HG03135 (cell line): ENCODE data around the gene TMEM156.
"Not testable (repeated sequence)": the region's sequence is repeated elsewhere in the genome, so short reads cannot be mapped to it uniquely, and the experiment has no call there.

Experiments
- ATAC-seq: cut with Tn5 transposase; IDR thresholded peaks from one replicate; pipeline ENCODE4 v1.9.1; 2021; ENCODE audit warnings: mild to moderate bottlenecking, moderate library complexity; ENCODE audit not compliant: unreplicated experiment

The TMEM156 gene

DNA sequence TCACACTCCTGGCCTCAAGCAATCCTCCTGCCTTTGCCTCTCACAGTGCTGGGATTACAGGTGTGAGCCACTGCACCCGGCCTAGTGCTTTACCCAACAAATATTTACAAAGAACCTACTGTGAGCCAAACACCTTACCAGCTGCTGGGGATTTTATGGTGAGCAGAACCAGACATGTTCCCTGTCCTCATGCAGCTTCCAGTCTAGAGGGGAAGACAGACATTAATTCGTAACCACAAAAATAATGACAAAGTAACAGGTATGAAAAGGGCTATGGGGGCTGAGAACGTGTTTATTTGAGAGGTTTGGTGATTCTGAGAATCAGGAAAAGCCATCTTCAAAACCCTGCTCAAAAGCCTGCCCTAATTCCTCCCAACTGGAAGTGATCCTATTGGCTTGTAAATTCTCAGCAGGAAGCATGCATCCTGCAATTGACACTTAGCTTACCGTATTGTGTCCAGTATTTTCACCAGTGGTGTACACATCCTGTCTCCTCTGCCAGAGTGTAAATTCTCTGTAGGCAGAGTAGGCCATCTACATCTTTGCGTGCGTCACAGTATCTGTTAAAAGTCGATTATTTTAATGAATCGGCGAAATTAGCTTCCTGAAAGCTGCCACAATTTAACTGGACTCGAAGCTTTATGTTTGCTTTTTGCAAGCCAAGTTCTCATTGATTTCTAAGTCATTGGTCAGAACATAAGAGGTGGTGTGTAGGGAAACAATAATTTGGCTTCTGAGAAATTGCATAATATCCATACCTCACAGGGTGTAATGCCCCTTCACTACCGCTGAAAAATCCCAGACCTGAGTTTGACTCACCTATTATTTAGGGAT is 67.0 kb downstream of the TMEM156 start:
- no peak for ATAC-seq

DNA sequence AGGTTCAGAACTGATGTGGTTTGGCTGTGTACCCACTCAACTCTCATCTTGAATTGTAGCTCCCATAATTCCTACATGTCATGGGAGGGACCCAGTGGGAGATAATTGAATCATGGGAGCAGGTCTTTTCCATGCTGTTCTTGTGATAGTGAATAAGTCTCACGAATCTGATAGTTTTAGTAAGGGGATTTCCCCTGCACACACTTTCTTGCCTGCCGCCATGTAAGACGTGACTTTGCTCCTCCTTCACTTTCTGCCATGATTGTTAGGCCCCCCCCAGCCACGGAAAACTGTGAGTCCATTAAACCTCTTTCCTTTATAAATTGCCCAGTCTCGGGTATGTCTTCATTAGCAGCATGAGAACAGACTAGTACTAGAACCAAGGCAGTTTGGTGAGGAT is 73.0 kb downstream of the TMEM156 start:
- ATAC-seq = not testable (repeated sequence)

DNA sequence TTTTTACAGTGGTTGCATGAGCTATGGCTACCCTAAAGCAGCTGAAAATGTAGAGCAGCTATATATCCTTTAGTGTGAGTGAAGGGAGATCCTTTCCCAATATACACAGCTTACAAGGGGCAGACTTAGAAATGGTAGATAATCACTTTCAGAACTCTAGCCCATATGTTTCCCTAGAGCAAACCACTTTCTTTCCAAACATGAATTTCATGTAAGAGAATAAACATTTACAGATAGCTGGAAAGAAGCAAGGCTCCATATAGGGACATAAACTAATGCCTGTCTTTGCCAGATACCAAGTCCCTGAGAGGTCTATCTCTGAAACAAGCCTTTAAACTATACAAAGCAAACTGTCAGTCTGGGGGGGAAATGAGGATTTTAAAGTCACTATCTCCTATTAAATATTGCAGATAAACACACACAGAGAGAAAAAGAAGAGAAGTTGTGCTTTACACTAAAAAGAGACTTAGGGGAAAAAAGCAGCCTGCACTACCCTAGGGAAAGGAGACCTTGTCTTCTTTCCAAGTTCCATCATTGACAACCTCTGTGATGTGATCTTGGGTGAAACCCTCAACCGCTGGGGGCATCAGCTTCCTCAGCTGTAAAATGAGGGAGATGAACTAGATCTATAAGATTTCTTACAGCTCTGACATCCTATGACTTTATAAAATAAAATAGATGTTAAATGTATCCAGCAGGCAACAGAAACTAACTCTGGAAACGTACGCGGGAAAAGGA is 73.6 kb downstream of the TMEM156 start:
- ATAC-seq = no peak

DNA sequence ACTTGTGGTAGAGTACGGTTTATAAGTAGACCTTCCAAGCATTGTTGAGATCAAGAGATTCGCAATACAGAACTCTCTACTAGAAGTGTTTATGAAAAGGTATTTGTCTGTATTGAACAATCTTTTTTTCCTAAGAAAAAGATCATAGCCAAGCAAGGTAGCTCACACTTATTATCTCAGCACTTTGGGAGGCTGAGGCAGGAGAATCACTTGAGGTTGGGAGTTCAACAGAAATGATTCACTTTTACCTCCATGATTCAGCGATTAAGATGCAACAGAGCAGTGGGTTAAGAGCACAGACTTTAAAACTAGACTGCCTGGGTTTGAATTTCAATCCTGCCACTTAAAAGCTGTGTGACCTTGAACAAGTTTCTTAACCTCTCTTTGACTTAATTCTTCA is 74.3 kb downstream of the TMEM156 start:
- ATAC-seq = no peak

DNA sequence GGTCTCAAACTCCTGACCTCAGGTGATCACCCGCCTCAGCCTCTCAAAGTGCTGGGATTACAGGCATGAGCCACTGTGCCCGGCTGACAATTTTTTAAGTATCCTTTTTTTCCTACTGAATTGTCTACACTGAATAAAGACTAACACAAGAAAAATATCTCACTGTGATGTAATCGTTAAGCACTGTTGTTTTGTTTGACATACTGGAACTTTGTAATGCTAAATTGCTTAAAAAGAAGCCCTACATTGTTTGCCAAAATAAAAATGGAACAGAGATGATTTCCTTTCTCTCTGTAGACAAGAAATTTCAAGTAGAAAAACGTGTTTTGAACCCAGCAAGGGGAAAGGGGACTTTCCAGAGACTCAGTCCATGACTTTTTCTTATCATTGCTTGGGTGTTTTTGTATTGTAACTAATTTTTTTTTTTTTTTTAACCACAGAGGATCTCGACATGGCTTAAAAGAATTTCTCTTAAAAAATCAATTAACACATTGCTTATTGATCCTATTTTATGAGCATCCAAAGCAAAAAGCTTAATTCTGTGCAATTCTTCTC is 74.9 kb downstream of the TMEM156 start:
- no peak for ATAC-seq

DNA sequence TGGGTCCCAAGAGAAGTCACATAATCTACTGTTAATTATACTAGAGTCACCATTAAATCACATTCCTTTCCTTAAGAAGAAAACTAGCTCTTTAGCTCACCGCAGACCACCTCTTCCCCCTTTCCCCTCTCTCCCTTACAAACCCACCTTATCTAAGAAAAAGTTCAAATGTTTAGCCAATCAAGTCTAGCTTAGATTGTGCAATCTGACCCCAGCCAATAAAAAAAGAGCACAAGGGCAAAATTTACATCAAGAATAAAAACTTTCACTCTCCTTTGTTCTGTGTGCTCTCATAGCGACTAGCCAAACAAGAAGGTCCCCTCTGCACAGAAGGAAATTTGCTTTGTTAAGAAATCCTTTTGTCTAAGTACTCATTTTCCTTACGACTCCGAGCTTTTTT is 76.3 kb downstream of the TMEM156 start:
- no peak for ATAC-seq

DNA sequence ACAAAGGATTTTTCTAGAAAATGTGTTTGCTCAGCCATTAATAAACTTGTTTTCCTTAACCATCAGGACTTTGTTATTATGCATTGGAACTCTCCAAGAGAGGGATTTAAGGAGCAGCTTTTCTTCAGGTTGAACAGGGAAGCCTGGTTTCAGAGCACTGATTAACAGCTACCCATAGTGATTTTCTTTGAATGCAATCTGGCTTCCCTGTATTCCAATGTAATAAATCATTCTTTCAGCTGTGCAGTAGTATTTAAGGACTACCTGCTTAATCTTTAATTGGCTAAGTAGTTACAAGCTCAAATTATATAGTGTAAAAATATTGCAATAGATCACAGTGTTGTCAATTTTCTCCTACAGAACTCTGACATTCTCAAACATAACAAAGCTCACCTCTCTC is 77.5 kb downstream of the TMEM156 start:
- no peak for ATAC-seq

DNA sequence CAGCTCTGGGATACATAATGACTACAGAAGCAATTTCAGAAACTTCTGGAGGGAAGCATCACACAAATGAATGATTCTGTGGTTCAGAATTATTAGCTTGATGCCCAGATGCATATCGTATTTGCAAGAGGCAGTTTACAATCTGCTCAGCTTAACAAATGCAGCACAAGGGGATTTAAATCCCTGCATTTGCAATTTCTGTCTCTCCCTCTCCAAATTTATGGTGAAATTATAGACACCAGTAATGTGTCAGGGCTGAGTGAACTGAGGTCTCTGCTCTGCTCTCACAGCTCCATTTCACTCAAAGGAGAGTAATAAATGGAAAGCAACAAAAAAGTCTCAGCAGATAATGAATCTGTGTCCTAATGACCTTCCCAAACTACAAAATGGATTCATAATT is 80.2 kb downstream of the TMEM156 start:
- ATAC-seq = no peak

DNA sequence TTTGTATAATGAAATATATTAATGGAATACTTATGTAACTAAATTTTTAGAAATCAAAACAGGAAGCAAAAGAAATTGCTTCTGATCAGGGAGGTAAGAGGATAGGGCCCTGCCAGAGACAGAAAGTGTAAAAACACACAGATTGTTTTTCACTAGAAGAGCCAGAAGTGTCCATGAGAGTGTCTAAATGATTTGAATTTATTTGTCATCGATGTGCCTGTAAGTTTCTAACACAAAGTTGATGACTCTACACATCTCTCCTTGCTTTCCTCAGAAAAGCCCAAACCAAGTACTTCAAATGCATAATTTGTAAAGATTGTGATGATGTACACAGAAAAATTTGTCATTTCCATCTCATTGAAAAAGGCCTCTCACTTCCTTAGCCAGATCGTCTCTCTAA is 80.6 kb downstream of the TMEM156 start:
- no peak for ATAC-seq

DNA sequence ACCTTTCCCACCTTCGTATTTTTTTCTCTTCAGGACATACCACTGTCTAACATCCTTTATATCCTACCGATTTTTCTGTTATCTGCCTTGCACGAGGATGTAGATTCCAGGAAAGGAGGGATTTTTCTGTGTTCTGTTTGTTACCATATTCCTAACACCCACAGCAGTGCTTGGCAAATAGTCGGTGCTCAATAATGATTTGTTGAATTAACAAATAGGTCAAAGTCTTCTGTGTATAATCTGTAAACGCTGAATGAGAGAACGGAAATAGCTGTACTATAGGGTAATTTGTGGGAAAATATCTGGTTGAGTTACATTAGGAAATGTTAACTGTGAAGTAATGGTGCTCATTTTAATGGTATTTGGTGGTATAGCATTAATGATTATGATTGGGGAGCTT is 81.5 kb downstream of the TMEM156 start:
- ATAC-seq = no peak

DNA sequence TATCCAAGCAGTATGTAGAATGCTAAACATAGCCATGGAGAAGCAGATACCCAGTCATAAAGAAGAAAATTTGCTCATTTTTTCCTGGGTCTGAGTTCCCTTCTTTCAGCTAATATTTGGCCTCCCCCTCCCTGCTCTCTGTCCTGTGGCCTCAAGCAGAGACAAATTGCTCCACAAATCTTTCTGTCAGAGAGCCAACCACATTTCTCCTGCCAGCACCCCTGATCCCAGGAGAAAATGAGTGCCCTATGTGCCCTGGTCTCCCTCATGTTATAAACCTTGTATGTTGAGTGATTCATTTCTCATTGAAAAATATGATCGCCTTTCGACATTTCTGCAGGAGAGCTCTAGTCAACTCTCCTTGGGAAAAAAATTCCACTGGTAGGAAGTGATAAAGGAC is 82.0 kb downstream of the TMEM156 start:
- no peak for ATAC-seq

DNA sequence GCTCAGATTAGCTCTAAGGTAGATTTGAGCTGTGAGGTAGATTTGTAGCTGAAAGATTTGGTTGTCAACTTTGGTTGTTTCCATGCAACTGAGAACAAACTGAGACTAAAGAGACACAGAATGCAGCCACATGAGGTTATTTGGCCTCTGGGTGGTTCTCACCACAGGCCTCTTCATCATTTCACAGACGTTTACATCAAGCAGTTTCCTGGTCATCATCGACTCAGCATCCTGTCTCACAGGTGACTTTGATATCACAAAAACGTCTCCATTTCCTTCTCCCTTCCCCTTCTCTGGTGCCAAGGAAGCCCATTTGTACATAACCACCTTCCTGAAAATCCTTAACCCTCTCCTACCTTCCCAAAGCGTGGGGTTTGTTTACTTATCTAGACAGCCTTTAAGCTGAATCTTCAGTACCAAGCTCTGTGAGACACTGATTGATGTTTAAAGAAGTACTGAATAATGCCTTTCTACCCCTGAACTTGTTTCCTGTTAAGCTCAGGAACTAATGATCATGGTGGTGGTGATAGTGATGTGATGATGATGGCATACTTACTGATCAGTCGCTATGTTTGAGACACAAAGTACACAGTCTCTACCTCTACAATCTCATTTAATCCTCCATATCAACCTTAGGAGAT is 82.7 kb downstream of the TMEM156 start:
- no peak for ATAC-seq

DNA sequence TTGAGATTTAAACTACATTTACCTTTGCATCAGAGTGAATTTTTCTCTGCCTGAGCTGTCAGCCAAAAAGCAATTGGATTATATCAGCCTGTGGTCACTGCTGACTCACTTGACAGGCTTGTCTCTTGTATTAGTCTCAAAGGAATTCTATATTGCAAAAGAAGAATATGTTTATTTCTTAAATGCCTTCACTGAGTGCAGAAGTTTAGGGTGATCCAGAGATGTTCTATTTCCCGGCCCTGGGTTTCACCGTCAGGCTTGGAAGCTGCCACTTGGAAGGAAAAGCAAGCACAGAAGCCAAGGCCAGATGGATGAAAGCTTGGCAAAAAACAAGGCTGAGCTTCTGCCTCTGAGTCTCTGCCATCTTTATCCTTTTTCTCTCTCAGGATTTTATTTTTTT is 83.7 kb downstream of the TMEM156 start:
- no peak for ATAC-seq

DNA sequence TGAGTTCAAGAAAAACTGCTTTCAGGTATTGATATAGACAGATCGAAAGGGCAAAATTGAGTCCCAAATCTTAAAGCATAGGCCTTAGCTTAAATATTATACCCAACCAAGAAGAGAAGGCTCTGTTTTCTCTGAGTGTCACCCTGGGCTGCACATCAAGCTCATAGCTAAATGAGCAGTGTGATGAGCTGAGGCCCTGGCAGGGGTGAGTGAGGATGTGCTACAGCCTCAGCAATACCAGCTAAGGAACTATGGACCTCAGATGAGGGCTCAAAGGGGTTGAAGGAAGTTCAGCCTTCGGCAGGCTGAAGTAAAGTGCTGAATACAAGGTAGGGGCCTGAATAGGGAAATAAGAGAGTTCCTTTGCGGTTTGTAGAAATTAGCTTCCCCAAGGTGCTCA is 85.3 kb downstream of the TMEM156 start:
- no peak for ATAC-seq

DNA sequence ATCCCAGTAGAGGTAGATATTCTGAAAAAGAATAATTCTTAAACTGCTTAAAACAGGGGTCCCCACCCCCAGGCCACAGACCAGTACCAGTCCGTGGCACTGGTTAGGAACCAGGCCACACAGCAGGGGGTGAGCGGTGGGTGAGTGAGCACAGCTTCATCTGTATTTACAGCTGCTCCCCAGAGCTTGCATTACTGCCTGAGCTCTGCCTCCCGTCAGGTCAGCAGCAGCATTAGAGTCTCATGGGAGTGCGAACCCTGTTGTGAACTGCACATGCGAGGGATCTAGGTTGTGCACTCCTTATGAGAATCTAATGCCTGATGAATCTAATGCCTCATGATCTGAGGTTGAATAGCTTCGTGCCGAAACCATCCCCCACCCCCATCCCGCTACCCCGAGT is 87.8 kb downstream of the TMEM156 start:
- ATAC-seq = no peak

DNA sequence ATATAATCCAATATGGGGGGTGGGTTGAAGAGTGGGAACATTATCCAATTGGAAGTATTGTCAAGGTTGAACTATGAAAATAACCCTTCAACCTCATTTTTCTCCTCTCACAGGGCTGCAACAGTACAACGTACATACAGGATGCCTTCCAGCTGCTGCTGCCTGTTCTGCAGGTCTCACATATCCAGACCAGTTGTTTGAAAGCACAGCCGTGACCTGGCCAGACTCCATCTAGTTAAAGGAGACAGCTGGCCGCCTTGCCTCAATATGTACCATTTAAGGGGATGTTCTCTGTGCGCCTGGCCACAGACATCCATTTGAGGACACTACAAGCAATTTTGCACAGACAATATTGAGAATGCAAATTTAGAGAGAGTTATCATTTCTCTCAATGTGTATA is 88.9 kb downstream of the TMEM156 start:
- no peak for ATAC-seq

DNA sequence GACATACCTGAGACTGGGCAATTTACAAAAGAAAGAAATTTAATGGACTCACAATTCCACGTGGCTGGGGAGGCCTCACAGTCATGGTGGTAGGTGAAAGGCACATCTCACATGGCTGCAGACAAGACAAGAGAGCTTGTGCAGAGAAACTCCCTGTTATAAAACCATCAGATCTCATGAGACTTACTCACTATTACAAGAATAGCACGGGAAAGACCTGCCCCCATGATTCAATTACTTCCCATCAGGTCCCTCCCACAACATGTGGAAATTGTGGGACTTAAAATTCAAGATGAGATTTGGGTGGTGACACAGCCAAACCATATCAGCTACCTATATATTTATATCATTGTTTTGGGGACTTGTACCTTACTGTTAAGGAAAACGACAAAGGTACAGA is 90.3 kb downstream of the TMEM156 start:
- not testable (repeated sequence) for ATAC-seq

DNA sequence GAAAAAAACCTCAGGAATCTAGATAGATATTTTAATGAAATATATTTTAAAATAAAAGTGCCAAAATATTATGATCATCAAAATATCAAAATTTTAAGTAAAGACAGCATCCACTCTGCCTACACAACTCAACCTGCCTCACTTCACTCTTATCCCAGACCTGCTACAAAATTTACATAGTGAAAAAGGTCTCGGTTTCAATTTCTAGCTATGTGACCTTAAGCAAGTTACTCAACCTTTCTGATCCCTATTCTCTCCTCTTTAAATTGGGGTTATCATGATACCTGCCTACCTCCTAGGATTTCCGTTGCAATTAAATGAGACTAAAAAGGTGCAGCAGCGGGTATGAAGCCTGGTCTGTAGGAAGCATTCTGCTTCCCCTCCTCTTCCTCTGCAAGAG is 91.7 kb downstream of the TMEM156 start:
- ATAC-seq = no peak

DNA sequence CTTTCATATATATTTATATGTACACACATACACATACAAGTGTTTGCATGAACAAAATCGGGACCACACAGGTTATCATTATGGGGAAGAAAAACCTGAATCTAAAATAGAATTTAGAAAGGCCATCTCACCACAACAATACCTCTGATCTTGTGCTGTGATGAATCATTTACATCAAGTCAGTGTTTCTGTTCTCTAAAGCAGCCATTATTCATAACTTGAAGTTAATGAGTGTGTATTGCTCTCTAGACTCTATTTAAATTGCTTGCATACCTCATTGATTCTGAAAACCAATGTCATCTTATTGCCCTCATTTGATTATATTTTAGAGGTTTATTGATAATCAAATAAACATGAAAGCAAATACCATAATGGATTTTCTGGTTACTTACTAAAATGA is 93.0 kb downstream of the TMEM156 start:
- ATAC-seq = peak; percentile 94

DNA sequence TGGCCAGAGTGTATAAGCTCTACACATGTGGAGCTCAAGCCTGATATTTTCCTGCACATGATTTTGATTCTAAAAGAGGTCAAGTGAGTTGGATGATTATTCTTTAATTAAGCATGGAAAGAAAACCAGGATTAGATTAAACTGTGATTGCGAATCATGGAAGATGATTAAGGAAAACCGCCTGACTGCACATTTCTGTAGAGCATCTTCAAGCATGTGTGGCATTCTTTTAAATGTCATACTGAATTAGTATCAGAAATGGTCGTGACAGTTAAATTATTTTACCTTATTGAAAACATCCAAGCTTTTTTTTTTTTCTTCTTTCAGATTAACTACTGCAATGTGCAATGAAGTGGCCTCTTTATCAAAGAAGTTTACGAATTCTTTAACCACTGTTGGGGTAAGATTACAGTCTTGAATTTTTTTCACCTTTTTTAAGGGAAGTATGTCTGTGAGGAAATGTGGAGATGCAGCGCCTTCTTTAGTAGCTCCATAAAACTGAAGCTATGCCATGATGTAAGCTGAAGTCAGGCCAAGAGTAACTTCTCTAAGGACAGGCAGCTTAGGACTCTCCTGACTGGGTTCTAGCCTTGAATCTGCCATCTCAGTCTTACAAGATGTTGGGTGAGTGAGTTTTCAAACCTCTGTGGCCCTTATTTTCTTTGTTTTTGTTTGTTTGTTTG is 96.7 kb downstream of the TMEM156 start:
- no peak for ATAC-seq

DNA sequence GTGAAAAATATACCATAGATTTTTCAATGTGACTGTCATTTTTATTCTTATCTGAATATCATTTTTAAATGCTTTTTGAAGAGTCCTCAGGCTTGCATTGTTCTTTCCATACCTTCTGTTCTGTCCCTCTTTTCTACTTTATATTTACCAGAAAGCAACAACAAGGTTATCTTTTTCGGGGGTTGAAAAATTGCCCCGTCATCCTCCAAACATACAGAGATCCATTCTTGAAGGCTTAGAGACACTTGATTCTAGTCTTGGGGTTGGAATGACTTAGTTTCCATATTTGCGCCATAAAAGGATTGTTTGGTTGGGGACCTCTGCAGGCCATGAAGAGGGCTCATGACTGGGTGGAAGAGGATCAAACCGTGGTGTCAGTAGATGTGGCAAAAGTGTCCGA is 101.1 kb downstream of the TMEM156 start:
- no peak for ATAC-seq
